Stimulated activated naive B cell treated with anti-CD40 and anti-IgM and Interleukin-4, amounts not matched to agents 10 μg/mL and 1 μg/mL and 100 μg/mL, for 72 hours (primary cell): ENCODE data around the gene ERC2.

ENCODE experiments used
- ATAC-seq, 2 donors: fragments of 150-1000 bp; cut with Tn5 transposase; replicated peaks; 2 replicates each; pipeline ENCODE4 v1.10.0; 2021; ENCODE audit warnings: moderate library complexity in 1 of 2
- DNase-seq: peaks from one replicate; pipeline ENCODE4 v3.0.0; 2021
- H3K27ac Mint-ChIP-seq: one replicate; pipeline ENCODE4 v1.8.0; 2022; ENCODE audit warnings: mild to moderate bottlenecking, mixed read lengths
- H3K27me3 Mint-ChIP-seq, 2 donors: one replicate each; pipeline ENCODE4 v1.8.0; 2022; ENCODE audit warnings: mixed read lengths in 2 of 2
- H3K36me3 Mint-ChIP-seq, 2 donors: one replicate each; pipeline ENCODE4 v1.8.0; 2022; ENCODE audit warnings: mixed read lengths in 2 of 2, mild to moderate bottlenecking in 1 of 2
- H3K4me1 Mint-ChIP-seq, 2 donors: one replicate each; pipeline ENCODE4 v1.8.0; 2022; ENCODE audit warnings: mixed read lengths in 2 of 2, mild to moderate bottlenecking in 1 of 2
- H3K4me3 Mint-ChIP-seq, 2 donors: one replicate each; pipeline ENCODE4 v1.8.0; 2022; ENCODE audit warnings: mild to moderate bottlenecking in 2 of 2, mixed read lengths in 2 of 2, moderate library complexity in 1 of 2
- H3K9me3 Mint-ChIP-seq, 2 donors: one replicate each; pipeline ENCODE4 v1.8.0; 2022; ENCODE audit warnings: mixed read lengths in 2 of 2, mild to moderate bottlenecking in 1 of 2

ERC2 gene

GRCh38 chr3:56411166-56411565 is 57.1 kb downstream of the ERC2 start:
- DNase-seq (no peak), ATAC-seq (no peak)
- H3K4me3 Mint-ChIP-seq, result no peak overlapping the region
- H3K4me1 Mint-ChIP-seq, result no peaks in the 10 kb centered on the region
- H3K27me3 Mint-ChIP-seq, result peaks cover 3 to 14% of the 10 kb centered on the region in 2 donors
- peaks cover 0 to 1% of the 10 kb centered on the region in 2 donors for H3K9me3 Mint-ChIP-seq
- H3K36me3 Mint-ChIP-seq, result no peaks in the 10 kb centered on the region
- H3K27ac Mint-ChIP-seq, result no peak overlapping the region

DNA sequence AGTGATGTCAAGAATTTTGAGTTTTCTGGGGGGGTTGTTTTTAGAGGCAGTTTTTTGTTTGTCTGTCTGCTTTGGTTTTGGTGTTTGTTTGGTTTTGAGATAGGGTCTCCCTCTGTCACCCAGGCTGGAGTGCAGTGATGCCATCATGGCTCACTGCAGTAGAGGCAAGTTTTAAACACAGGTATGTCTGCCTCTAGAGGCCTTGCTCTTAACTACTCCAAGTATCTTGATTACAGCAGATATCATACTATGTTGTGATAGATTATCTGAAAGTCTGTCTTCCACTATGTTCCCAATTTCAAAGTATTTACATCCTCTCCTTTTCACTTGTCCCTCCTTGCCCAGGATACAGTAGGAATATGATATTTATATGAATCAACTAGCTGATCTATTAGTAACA is 57.7 kb downstream of the ERC2 start:
- no peak overlapping the region for H3K27ac Mint-ChIP-seq
- DNase-seq (no peak), ATAC-seq (no peak)
- H3K36me3 Mint-ChIP-seq, result no peaks in the 10 kb centered on the region
- H3K27me3 Mint-ChIP-seq, result peaks cover 0 to 14% of the 10 kb centered on the region in 2 donors
- H3K4me1 Mint-ChIP-seq, result no peaks in the 10 kb centered on the region
- no peaks in the 10 kb centered on the region for H3K9me3 Mint-ChIP-seq
- H3K4me3 Mint-ChIP-seq, result no peak overlapping the region

DNA sequence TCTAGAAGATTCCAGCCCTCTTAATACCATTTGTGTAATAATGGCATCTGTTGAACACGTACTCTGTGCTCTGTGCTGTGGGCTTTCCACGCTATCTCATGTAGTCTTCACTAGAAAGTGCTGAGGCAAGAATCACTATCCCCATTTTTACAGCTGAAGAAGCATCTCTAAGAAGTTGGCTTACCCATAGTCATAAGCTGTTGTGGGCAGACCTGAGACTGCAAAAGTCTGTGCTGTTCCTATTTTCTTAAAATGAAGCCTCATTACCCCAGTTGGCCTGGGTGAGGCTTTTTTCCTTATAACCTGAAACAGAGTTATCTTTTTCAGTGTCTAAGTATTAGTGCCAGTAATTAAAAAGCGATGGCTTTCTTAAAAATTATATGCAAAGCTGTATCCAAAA is 58.5 kb downstream of the ERC2 start:
- Mint-ChIP-seq H3K9me3 (no peaks in the 10 kb centered on the region), H3K4me1 (no peaks in the 10 kb centered on the region), H3K4me3 (no peak overlapping the region), H3K27ac (no peak overlapping the region), H3K27me3 (peaks cover 0 to 16% of the 10 kb centered on the region in 2 donors), H3K36me3 (no peaks in the 10 kb centered on the region)
- no peak for ATAC-seq
- DNase-seq, result no peak

DNA sequence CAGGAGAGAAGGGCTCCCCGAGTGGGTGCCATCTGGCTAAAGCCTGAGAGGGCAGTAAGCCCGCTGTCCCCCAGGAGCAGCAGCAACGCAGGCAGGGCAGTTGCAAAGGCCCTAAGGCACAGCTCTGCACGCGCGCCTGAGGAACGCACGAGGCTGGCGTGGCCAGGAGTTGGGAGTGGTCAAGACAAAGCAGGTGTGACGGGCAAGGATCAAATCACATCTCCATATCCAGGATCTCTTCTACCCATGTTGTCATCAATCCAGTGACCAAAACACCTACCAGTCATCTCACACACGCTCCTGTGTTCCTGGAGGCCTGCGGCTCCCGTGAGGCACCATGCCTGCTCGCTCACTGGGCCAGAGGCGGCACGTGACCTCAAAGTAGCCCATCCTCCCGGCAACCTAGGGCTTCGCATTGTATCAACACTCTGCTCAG is 59.5 kb downstream of the ERC2 start:
- H3K9me3 Mint-ChIP-seq, result no peaks in the 10 kb centered on the region
- DNase-seq (no peak), ATAC-seq (no peak)
- H3K4me1 Mint-ChIP-seq, result no peaks in the 10 kb centered on the region
- no peak overlapping the region for H3K27ac Mint-ChIP-seq
- peaks cover 0 to 18% of the 10 kb centered on the region in 2 donors for H3K27me3 Mint-ChIP-seq
- H3K4me3 Mint-ChIP-seq, result no peak overlapping the region
- H3K36me3 Mint-ChIP-seq, result no peaks in the 10 kb centered on the region

GRCh38 chr3:56406826-56407515 is 61.3 kb downstream of the ERC2 start:
- no peak for ATAC-seq
- Mint-ChIP-seq H3K27me3 (peaks cover 0 to 17% of the 10 kb centered on the region in 2 donors), H3K36me3 (no peaks in the 10 kb centered on the region), H3K4me3 (no peak overlapping the region), H3K4me1 (no peaks in the 10 kb centered on the region), H3K9me3 (peaks cover 0 to 2% of the 10 kb centered on the region in 2 donors), H3K27ac (no peak overlapping the region)
- no peak for DNase-seq

DNA sequence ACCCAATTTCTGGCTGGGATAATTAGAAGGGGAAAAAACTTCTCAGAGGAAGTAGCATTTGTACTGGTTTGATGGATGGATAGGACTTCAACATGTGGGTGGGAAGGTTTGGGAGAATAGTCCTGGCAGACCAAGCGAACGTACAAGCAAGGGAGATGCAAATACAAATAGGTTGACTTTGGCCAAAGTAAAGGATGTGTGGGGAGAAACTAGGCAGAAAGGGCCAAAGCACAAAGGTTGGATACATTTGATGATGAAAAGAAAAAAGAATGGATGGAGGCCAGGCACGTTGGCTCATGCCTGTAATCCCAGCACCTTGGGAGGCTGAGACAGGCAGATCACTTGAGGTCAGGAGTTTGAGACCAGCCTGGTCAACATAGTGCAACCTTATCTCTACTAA is 63.4 kb downstream of the ERC2 start:
- H3K36me3 Mint-ChIP-seq, result peaks cover 0 to 3% of the 10 kb centered on the region in 2 donors
- ATAC-seq (no peak), DNase-seq (no peak)
- H3K27me3 Mint-ChIP-seq, result peaks cover 0 to 14% of the 10 kb centered on the region in 2 donors
- H3K4me3 Mint-ChIP-seq, result no peak overlapping the region
- no peaks in the 10 kb centered on the region for H3K4me1 Mint-ChIP-seq
- H3K27ac Mint-ChIP-seq, result no peak overlapping the region
- peaks cover 0 to 5% of the 10 kb centered on the region in 2 donors for H3K9me3 Mint-ChIP-seq

DNA sequence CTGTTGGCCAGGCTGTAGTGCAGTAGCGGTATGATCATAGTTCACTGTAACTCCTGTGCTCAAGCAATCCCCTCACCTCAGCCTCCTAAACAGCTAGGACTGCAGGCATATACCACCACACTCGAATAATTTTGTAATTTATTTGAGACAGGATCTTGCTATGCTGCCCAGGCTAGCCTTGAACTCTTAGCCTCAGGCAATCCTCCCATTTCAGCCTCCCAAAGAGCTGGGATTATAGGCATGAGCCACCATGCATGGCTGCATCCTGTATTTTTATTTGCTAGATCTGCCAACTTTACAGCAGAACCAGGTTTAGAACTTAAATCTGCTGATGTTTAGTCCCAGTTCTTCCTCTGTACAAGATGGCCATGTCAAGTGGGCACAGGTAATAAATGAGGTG is 69.6 kb downstream of the ERC2 start:
- Mint-ChIP-seq H3K36me3 (peaks cover 0 to 3% of the 10 kb centered on the region in 2 donors), H3K9me3 (peaks cover 0 to 5% of the 10 kb centered on the region in 2 donors), H3K27ac (no peak overlapping the region), H3K27me3 (peaks cover 8% of the 10 kb centered on the region in 2 donors), H3K4me1 (no peaks in the 10 kb centered on the region), H3K4me3 (no peak overlapping the region)
- no peak for DNase-seq
- no peak for ATAC-seq

DNA sequence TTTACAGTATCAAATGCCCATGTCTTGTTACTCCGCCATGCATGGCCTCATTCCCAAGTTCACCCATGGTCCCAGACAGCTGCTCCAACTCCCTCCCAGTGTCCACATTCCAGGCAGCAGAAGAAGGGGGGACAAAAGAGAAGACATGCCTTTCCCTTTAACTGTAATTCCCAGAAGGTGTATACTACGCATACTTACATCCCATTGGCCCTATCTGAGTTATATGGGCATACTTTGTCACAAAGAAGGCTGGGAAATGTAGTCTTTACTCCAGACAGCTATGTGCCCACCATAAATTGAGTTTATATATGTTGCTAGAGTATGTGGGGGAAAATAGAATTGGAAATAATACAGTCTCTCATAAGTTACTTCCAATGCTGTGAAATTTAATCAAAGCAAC is 70.5 kb downstream of the ERC2 start:
- ATAC-seq (no peak), DNase-seq (no peak)
- peaks cover 11 to 12% of the 10 kb centered on the region in 2 donors for H3K27me3 Mint-ChIP-seq
- no peak overlapping the region for H3K27ac Mint-ChIP-seq
- H3K4me1 Mint-ChIP-seq, result no peaks in the 10 kb centered on the region
- peaks cover 0 to 3% of the 10 kb centered on the region in 2 donors for H3K36me3 Mint-ChIP-seq
- no peak overlapping the region for H3K4me3 Mint-ChIP-seq
- peaks cover 0 to 7% of the 10 kb centered on the region in 2 donors for H3K9me3 Mint-ChIP-seq

- H3K4me1 Mint-ChIP-seq, result peaks cover 0 to 5% of the 10 kb centered on the region in 2 donors
- H3K36me3 Mint-ChIP-seq, result no peaks in the 10 kb centered on the region
- H3K27me3 Mint-ChIP-seq, result peaks cover 24 to 26% of the 10 kb centered on the region in 2 donors
- no peak for ATAC-seq
- no peak overlapping the region for H3K27ac Mint-ChIP-seq
- H3K4me3 Mint-ChIP-seq, result no peak overlapping the region
- DNase-seq, result no peak
- H3K9me3 Mint-ChIP-seq, result peaks cover 0 to 4% of the 10 kb centered on the region in 2 donors
These were observed 79.0 kb downstream of the ERC2 start for GRCh38 chr3:56389183-56389830.

GRCh38 chr3:56383092-56383491 is 85.2 kb downstream of the ERC2 start:
- DNase-seq, result no peak
- no peaks in the 10 kb centered on the region for H3K36me3 Mint-ChIP-seq
- no peak overlapping the region for H3K4me3 Mint-ChIP-seq
- H3K4me1 Mint-ChIP-seq, result no peaks in the 10 kb centered on the region
- H3K27ac Mint-ChIP-seq, result no peak overlapping the region
- no peak for ATAC-seq
- H3K9me3 Mint-ChIP-seq, result no peaks in the 10 kb centered on the region
- peaks cover 2 to 4% of the 10 kb centered on the region in 2 donors for H3K27me3 Mint-ChIP-seq

DNA sequence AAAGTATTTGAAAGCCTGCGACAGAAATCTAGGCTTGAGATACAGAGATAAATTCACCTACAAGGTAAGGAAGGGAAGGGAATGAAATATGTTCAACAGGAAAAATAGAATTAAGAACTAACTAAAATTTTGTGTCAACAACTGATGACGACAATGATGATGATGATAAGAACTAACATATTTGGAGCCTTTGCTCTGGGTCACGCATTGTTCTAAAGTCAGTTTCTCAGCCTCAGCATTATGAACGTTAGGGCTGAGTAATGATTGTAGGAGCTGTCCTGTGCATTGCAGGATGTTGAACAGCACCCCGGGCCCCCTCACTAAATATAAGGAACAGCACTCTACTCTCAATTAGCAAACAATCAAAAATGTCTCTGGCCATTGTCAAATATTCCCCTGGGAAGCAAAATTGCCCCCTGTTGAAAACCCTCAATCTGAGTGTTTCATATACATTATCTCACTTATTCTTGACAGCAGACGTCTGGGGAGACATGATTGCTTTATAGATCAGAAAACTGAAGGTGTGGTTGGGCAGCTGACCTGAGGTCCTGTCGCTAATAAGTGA is 88.5 kb downstream of the ERC2 start:
- no peak for ATAC-seq
- DNase-seq, result no peak
- Mint-ChIP-seq H3K4me1 (no peaks in the 10 kb centered on the region), H3K4me3 (no peak overlapping the region), H3K9me3 (peaks cover 11 to 14% of the 10 kb centered on the region in 2 donors), H3K27me3 (peaks cover 0 to 3% of the 10 kb centered on the region in 2 donors), H3K36me3 (no peaks in the 10 kb centered on the region), H3K27ac (no peak overlapping the region)

GRCh38 chr3:56375654-56376053 is 92.6 kb downstream of the ERC2 start:
- H3K27me3 Mint-ChIP-seq, result peaks cover 0 to 3% of the 10 kb centered on the region in 2 donors
- H3K36me3 Mint-ChIP-seq, result no peaks in the 10 kb centered on the region
- H3K4me1 Mint-ChIP-seq, result no peaks in the 10 kb centered on the region
- H3K9me3 Mint-ChIP-seq, result peaks cover 11 to 14% of the 10 kb centered on the region in 2 donors
- DNase-seq, result no peak
- no peak overlapping the region for H3K27ac Mint-ChIP-seq
- no peak for ATAC-seq
- H3K4me3 Mint-ChIP-seq, result no peak overlapping the region

- Mint-ChIP-seq H3K9me3 (peaks cover 11 to 14% of the 10 kb centered on the region in 2 donors), H3K27me3 (peaks cover 0 to 4% of the 10 kb centered on the region in 2 donors), H3K27ac (no peak overlapping the region), H3K4me1 (no peaks in the 10 kb centered on the region), H3K4me3 (no peak overlapping the region), H3K36me3 (no peaks in the 10 kb centered on the region)
- no peak for DNase-seq
- ATAC-seq, result no peak
These were observed 94.9 kb downstream of the ERC2 start for GRCh38 chr3:56373386-56373785.

DNA sequence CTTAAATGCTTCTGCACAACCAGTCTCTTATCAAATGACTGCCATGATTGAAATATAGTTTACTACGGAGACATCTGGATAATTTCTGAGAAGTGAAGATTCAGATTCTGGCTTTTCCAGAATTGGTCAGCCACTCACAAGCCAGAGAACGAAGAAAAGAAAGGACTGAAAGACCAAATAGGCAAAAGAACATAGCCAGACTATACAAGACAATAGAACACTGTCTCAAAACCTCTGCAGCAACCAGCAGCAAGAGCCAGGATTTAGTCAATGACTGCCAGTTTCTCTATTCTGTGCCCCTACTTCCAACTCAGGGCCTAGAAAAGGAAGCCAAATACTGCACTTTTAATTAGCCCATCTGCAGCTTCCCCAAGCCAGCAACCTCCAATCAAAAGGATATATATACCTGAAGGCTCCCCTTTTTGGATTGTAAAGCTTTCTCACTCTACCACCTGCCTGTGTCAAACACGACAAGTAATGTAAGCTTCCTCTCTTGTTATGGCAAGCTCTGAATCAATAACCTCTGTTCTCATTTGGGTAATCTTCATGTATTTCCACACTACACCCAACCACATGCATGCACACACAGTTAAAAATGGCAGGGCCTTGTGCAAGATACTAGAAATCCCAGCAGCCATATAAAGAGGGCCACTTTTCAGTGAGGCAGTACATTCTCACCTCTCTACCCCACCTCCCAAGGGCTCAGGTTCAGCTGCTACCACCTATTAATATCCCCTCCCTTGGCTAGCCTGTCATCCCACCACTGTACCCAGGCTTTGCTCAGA is 97.1 kb downstream of the ERC2 start:
- Mint-ChIP-seq H3K9me3 (peaks cover 5 to 9% of the 10 kb centered on the region in 2 donors), H3K27me3 (peaks cover 0 to 4% of the 10 kb centered on the region in 2 donors), H3K4me3 (no peak overlapping the region), H3K36me3 (no peaks in the 10 kb centered on the region), H3K27ac (no peak overlapping the region), H3K4me1 (no peaks in the 10 kb centered on the region)
- no peak for DNase-seq
- no peak for ATAC-seq
